ENCODE results near the gene SORCS2.

GRCh38 chr4:7358100-7358735 lies 165.9 kb downstream of the SORCS2 start:
- no peak for TF ChIP-seq CTCF (IDR thresholded peaks at IDR 0.05)
- no peak for TF ChIP-seq POLR2A (IDR thresholded peaks at IDR 0.05)
